GM12891 (cell line): ENCODE results near the gene ZGRF1.
"Not testable (repeated sequence)": the region's sequence is repeated elsewhere in the genome, so short reads cannot be mapped to it uniquely, and the experiment has no call there.

Experiments
- DNase-seq: peaks from one replicate; pipeline ENCODE4 v3.0.0; 2011; ENCODE audit warnings: low spot score; ENCODE audit not compliant: insufficient read length
- FAIRE-seq: peaks from 2 replicates; lab custom pipeline; 2011; peaks lifted over from hg19 to GRCh38; lab: Jason Lieb, UNC
- PAX5 ChIP-seq: IDR thresholded peaks from 2 replicates; pipeline ENCODE4 v1.6.1; 2011; ENCODE audit warnings: low read length, moderate library complexity, mild to moderate bottlenecking; ENCODE audit not compliant: insufficient read depth, severe bottlenecking
- POLR2A ChIP-seq: IDR thresholded peaks from 2 replicates; pipeline ENCODE4 v1.6.1; 2011; ENCODE audit warnings: low read depth, low read length, control low read depth
- POLR2AphosphoS5 ChIP-seq: IDR thresholded peaks from 2 replicates; pipeline ENCODE4 v1.6.1; 2011; ENCODE audit warnings: low read depth, low read length, control low read depth
- POU2F2 ChIP-seq: IDR thresholded peaks from 2 replicates; pipeline ENCODE4 v1.6.1; 2011; ENCODE audit warnings: low read depth, mild to moderate bottlenecking, control low read depth, low read length, moderate library complexity
- SPI1 ChIP-seq: IDR thresholded peaks from 2 replicates; pipeline ENCODE4 v1.6.1; 2011; ENCODE audit warnings: low read depth, low read length, control low read depth
- TAF1 ChIP-seq: IDR thresholded peaks from 2 replicates; pipeline ENCODE4 v1.6.1; 2011; ENCODE audit warnings: low read depth, low read length, control low read depth

Gene ZGRF1

DNA sequence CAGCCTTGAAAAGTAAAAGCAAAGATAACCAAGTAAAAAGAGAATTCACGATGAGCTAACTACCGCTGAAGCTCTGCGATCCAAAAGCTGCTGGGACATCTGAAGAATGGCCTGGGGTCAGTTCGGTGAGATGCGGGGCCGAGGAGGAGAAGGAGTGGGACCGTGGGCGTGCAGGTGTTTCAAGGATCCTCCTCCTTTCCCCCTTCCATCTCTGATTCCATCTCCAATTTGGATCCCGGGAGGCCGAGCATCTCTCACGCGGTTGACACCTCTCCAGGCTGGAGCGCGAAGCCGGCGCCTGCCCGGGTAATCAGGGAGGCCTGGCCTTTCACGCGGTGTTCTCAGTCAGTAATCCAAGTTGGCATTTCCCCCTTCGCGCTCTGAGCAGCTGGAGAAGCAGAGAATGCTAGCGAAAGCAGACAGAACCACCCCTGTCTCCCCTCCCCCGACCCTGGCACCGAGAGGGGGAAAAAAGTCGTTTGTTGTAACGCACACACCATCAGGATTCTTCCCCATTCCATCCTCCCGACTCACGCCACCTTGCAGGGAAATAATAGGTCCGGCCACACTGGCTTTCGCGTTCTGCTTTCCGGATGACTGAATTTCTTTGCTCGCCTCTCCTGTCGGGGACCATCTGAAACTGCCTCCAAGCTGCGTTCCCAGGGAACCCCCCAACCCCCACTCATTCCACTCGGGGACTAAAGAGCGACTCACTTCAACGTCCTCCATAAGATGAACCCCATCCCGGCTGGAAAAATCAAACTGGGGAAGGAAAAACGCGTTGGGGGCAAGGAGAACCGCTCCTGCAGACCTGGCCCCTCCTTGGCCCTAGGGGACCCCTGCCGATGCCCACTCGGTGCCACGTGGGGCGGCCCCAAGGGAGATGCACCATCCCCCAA is 127.2 kb downstream of the ZGRF1 start:
- no peak for TF ChIP-seq SPI1
- TF ChIP-seq PAX5 = no peak
- TF ChIP-seq POLR2A = no peak
- TF ChIP-seq POU2F2 = no peak
- FAIRE-seq (peak; percentile 40), DNase-seq (no peak)

DNA sequence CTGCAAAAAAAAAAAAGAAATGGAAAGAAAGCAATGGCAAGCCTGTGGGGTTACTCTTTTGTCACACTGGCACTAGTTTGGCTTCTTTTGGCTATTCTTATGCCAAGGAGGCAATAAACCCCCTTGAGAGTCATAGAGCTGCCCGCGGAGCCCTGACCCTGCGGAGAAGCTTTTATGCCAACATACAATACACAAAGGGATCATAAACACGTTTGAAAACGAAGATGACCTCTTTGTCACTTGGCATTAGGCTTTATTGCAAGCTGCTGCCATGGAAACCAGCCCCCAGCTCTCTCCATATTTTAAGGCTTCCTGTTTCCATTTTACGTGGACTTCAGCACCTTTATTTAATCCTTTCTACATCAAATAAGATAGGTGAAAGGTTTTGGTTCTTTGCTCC is 128.4 kb downstream of the ZGRF1 start:
- DNase-seq (no peak), FAIRE-seq (no peak)
- no peak for TF ChIP-seq PAX5
- TF ChIP-seq POU2F2 = no peak
- TF ChIP-seq SPI1 = 0 out of 2 replicates have a peak, but pooled peaks have one; percentile 8
- TF ChIP-seq POLR2AphosphoS5 = no peak

DNA sequence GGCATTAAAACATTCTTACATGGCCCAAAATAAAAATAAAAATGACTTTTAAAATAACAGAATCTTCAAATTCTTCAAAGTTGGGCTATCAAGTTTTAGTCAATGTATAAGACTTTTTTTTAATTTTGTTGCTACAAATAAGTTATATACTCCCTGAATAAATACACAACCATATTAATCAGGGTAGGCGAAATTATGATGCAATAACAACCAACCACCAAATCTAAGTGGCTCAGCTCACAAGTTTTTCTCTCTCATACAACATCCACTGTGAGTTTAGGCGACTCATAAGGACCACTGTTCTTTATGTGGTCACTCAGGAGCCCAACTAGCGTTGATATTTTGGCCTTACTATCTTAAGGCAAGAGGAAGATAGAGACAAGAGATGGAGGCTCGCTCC is 131.9 kb downstream of the ZGRF1 start:
- DNase-seq = no peak
- FAIRE-seq = no peak
- no peak for TF ChIP-seq POLR2AphosphoS5
- TF ChIP-seq POLR2A = no peak
- no peak for TF ChIP-seq SPI1
- TF ChIP-seq TAF1 = no peak
- no peak for TF ChIP-seq PAX5
- no peak for TF ChIP-seq POU2F2

DNA sequence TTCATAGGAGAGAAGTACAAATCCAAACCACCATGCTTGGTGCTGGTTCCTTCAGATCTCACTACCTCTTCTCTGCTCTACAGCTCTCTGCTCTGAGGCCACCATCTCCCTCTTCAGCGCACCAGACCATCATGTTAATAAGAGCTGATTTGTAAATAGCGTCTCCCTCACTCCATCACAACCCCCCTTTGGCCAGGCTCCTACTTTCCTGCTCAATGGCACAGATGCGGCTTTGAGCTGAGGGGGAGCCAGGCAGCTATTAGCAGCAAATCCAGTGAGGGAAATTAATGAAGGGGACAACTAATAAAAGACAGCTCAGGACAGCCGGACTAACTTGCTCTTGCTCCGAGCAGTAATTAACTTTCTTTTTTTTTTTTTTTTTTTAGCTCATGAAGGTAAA is 133.8 kb downstream of the ZGRF1 start:
- DNase-seq (no peak), FAIRE-seq (no peak)
- TF ChIP-seq POLR2AphosphoS5 = no peak
- no peak for TF ChIP-seq SPI1
- TF ChIP-seq TAF1 = no peak
- no peak for TF ChIP-seq PAX5
- TF ChIP-seq POLR2A = no peak

DNA sequence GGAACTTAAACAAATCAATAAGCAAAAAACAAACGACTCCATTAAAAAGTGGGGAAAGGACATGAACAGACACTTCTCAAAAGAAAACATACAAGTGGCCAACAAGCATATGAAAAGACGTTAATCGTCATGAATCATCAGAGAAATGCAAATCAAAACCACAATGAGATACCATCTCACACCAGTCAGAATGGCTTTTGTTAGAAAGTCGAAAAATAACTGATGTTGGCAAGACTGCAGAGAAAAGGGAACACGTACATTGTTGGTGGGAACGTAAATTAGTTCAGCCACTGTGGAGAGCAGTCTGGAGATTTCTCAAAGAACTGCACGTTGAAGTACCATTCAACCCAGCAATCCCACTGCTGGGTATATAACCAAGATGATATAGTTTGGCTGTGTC is 144.4 kb downstream of the ZGRF1 start:
- no peak for DNase-seq
- FAIRE-seq = no peak
- TF ChIP-seq POLR2AphosphoS5 = no peak
- no peak for TF ChIP-seq POLR2A
- no peak for TF ChIP-seq PAX5
- no peak for TF ChIP-seq POU2F2
- no peak for TF ChIP-seq TAF1
- no peak for TF ChIP-seq SPI1

DNA sequence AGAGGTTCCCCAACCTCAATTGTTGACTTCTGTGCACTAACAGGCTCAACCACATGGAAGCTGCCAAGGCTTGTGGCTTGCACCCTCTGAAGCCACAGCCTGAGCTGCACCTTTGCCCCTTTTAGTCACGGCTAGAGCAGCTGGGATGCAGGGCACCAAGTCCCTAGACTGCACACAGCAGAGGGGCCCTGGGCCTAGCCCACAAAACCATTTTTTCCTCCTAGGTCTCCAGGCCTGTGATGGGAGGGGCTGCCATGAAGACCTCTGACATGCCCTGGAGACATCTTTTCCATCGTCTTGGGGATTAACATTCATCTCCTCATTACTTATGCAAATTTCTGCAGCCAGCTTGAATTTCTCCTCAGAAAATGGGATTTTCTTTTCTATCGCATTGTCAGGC is 145.9 kb downstream of the ZGRF1 start:
- not testable (repeated sequence) for FAIRE-seq, DNase-seq
